Breast epithelium (tissue), 4 donors: ENCODE measurements around the gene CLIP4. TPM values are rescaled to one million over a fixed set of nuclear protein-coding genes. Genes with fewer than 3 reads are reported as not detected.

Source experiments
- DNase-seq, 2 donors: peaks; one replicate each; pipeline ENCODE4 v3.0.0-alpha.2; 2019; ENCODE audit warnings: low spot score in 2 of 2
- H3K27ac ChIP-seq, 2 donors: fragments of 200-600 bp; sonication (generic) in 1 of 2; one replicate each; pipeline ENCODE4 v1.5.1; 2016 to 2019; ENCODE audit warnings: mild to moderate bottlenecking in 1 of 2
- H3K27me3 ChIP-seq, 2 donors: fragments of 200-600 bp; sonication (generic) in 1 of 2; one replicate each; pipeline versions ENCODE4 v1.5.1 to v1.6.0; 2017 to 2019; ENCODE audit warnings: control low read depth in 1 of 2, mild to moderate bottlenecking in 1 of 2
- H3K36me3 ChIP-seq: fragments of 200-600 bp; one replicate; pipeline ENCODE4 v1.5.1; 2019
- H3K4me1 ChIP-seq, 2 donors: fragments of 200-600 bp; sonication (generic); one replicate each; pipeline ENCODE4 v1.5.1; 2016 to 2019; ENCODE audit warnings: control low read depth in 1 of 2
- H3K4me3 ChIP-seq, 3 donors: fragments of 200-600 bp; sonication (generic); 1 replicate in 2 of 3; 2 replicates in 1 of 3; pipeline ENCODE4 v1.5.1; 2016 to 2019; ENCODE audit warnings: mild to moderate bottlenecking in 3 of 3, moderate library complexity in 2 of 3
- H3K9me3 ChIP-seq, 2 donors: fragments of 200-600 bp; sonication (generic) in 1 of 2; one replicate each; pipeline ENCODE4 v1.5.1; 2016 to 2019; ENCODE audit warnings: control low read depth in 1 of 2
- CTCF ChIP-seq, 3 donors: fragments of 450-650 bp; IDR thresholded peaks; one replicate each; pipeline ENCODE4 v1.5.1; 2016 to 2017; ENCODE audit warnings: antibody characterized with exemption in 3 of 3, mild to moderate bottlenecking in 3 of 3, moderate library complexity in 3 of 3
- POLR2A ChIP-seq: fragments of 450-650 bp; IDR thresholded peaks from one replicate; pipeline ENCODE4 v1.6.1; 2016; ENCODE audit warnings: antibody characterized with exemption, mild to moderate bottlenecking, moderate library complexity
- POLR2AphosphoS5 ChIP-seq, 3 donors: sonication (generic); formaldehyde crosslinking; IDR thresholded peaks; one replicate each; pipeline ENCODE4 v1.6.1; 2017; ENCODE audit warnings: antibody characterized with exemption in 3 of 3
- intact Hi-C: fragments of 100-400 bp; cut with DNase I; formaldehyde crosslinking; loops from one replicate; pipeline ENCODE4 v1.15.1; 2023; ENCODE audit warnings: low total_unique reads
- total RNA-seq, 3 donors: library from RNA; depleted of rRNA; stranded (reverse); fragments of >200 nt; gene quantifications; one replicate each; pipeline ENCODE4 v1.1.0, GENCODE V29; 2016

CLIP4 gene
- total RNA-seq, 3 donors from 2014 or later = 67.2 to 146 (median 76.8) TPM

GRCh38 chr2:29187926-29188325, 72.7 kb downstream of the CLIP4 start:
- H3K4me1 ChIP-seq = no peaks in the 10 kb centered on the region
- H3K27me3 ChIP-seq = no peaks in the 10 kb centered on the region
- H3K9me3 ChIP-seq = no peaks in the 10 kb centered on the region
- no peak for TF ChIP-seq CTCF (IDR thresholded peaks at IDR 0.05)
- TF ChIP-seq POLR2A = no peak
- TF ChIP-seq POLR2AphosphoS5 (IDR thresholded peaks at IDR 0.05) = no peak
- no peak for DNase-seq
- no peak overlapping the region for H3K27ac ChIP-seq
- H3K4me3 ChIP-seq = no peak overlapping the region
- intact Hi-C loops = no loop called here
- H3K36me3 ChIP-seq = no peaks in the 10 kb centered on the region

GRCh38 chr2:29189052-29189451, 73.8 kb downstream of the CLIP4 start:
- Histone ChIP-seq H3K9me3 (no peaks in the 10 kb centered on the region), H3K27ac (no peak overlapping the region), H3K4me1 (no peaks in the 10 kb centered on the region), H3K27me3 (no peaks in the 10 kb centered on the region), H3K4me3 (no peak overlapping the region), H3K36me3 (no peaks in the 10 kb centered on the region)
- intact Hi-C loops = no loop called here
- TF ChIP-seq POLR2A = no peak
- TF ChIP-seq CTCF (IDR thresholded peaks at IDR 0.05) = no peak
- TF ChIP-seq POLR2AphosphoS5 (IDR thresholded peaks at IDR 0.05) = no peak
- no peak for DNase-seq

GRCh38 chr2:29191817-29192216, 76.6 kb downstream of the CLIP4 start:
- Histone ChIP-seq H3K36me3 (no peaks in the 10 kb centered on the region), H3K27ac (no peak overlapping the region), H3K27me3 (no peaks in the 10 kb centered on the region), H3K4me3 (no peak overlapping the region), H3K4me1 (no peaks in the 10 kb centered on the region), H3K9me3 (no peaks in the 10 kb centered on the region)
- intact Hi-C loops = no loop called here
- DNase-seq = no peak
- TF ChIP-seq POLR2A = no peak
- TF ChIP-seq CTCF (IDR thresholded peaks at IDR 0.05) = no peak
- no peak for TF ChIP-seq POLR2AphosphoS5 (IDR thresholded peaks at IDR 0.05)

GRCh38 chr2:29192526-29192925, 77.3 kb downstream of the CLIP4 start:
- Histone ChIP-seq H3K4me1 (no peaks in the 10 kb centered on the region), H3K36me3 (no peaks in the 10 kb centered on the region), H3K4me3 (no peak overlapping the region), H3K27me3 (no peaks in the 10 kb centered on the region), H3K9me3 (no peaks in the 10 kb centered on the region), H3K27ac (no peak overlapping the region)
- no peak for TF ChIP-seq POLR2AphosphoS5 (IDR thresholded peaks at IDR 0.05)
- TF ChIP-seq CTCF (IDR thresholded peaks at IDR 0.05) = no peak
- TF ChIP-seq POLR2A = no peak
- no peak for DNase-seq
- intact Hi-C loops = no loop called here

GRCh38 chr2:29193111-29193510, 77.9 kb downstream of the CLIP4 start:
- no peak overlapping the region for H3K27ac ChIP-seq
- intact Hi-C loops = no loop called here

More at GRCh38 chr2:29193111-29193510, 77.9 kb downstream of the CLIP4 start:
- no peak for DNase-seq
- Histone ChIP-seq H3K9me3 (no peaks in the 10 kb centered on the region), H3K4me3 (no peak overlapping the region), H3K4me1 (no peaks in the 10 kb centered on the region), H3K36me3 (no peaks in the 10 kb centered on the region), H3K27me3 (no peaks in the 10 kb centered on the region)
- TF ChIP-seq CTCF (IDR thresholded peaks at IDR 0.05) (no peak), POLR2A (no peak), POLR2AphosphoS5 (IDR thresholded peaks at IDR 0.05) (no peak)
